ENCODE measurements around the gene NRM. TPM values are rescaled to one million over a fixed set of nuclear protein-coding genes. Genes with fewer than 3 reads are reported as not detected.

Gene NRM
- total and polyA plus RNA-seq, 2 of the 13 experiments (the other 11 are each of a cell fraction or from before 2014, with no cell fraction given), result 12.5 to 16.0 TPM

DNA sequence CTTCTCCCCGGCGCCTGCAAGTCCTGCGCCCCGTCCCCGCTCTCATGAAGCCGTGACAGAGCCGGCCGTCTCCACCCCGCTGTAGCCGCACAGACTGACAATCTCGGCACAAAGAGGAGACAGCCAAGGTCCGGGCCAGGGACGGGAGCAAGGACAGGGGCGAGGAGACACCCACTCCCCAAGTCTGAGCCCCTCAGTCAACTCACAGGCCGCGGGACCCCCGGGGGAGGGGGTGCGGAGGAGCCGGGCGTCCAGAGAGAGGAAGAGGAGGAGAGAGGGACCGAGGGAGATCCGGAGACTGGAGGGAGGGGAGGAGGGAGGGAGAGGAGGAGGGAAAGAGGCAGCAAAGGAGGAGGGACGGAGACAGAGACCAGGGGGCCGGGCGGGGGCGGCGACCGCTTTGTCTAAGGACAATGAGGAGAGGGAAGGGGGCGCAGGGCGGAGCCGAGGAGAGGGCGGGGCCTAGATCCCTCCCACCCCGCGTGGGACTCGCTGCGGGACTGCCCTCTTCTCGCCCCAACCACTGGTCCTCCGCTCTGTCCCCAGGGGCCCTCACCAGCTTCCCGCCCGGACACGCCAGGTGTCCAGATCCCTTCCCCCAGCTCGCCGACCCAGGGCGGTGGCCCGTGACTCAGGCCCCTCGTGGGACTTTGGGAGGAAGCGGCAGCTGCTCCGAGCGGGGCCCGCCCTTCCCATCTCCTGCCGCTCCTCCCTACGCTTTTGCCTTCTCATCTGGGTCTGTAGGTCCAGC lies 3.7 kb downstream of the NRM start (continued):
- TF ChIP-seq, protein P1, sequence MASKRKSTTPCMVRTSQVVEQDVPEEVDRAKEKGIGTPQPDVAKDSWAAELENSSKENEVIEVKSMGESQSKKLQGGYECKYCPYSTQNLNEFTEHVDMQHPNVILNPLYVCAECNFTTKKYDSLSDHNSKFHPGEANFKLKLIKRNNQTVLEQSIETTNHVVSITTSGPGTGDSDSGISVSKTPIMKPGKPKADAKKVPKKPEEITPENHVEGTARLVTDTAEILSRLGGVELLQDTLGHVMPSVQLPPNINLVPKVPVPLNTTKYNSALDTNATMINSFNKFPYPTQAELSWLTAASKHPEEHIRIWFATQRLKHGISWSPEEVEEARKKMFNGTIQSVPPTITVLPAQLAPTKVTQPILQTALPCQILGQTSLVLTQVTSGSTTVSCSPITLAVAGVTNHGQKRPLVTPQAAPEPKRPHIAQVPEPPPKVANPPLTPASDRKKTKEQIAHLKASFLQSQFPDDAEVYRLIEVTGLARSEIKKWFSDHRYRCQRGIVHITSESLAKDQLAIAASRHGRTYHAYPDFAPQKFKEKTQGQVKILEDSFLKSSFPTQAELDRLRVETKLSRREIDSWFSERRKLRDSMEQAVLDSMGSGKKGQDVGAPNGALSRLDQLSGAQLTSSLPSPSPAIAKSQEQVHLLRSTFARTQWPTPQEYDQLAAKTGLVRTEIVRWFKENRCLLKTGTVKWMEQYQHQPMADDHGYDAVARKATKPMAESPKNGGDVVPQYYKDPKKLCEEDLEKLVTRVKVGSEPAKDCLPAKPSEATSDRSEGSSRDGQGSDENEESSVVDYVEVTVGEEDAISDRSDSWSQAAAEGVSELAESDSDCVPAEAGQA (IDR thresholded peaks at IDR 0.05; ENCODE audit: low read depth), result no peak
- TF ChIP-seq, protein P1 (CRISPR knock-in tag; IDR thresholded peaks at IDR 0.05; ENCODE audit: borderline replicate concordance), result no peak
- 0 out of 2 replicates have a peak, but pooled peaks have one; percentile 9 for TF ChIP-seq KLF9 (CRISPR knock-in tag; IDR thresholded peaks at IDR 0.05; ENCODE audit: low read depth)
- no peak for TF ChIP-seq TCF12 (IDR thresholded peaks at IDR 0.05)
- TF ChIP-seq TCF12 (CRISPR knock-in tag; IDR thresholded peaks at IDR 0.05), result peak; percentile 46; the same call in 1 of the 2 replicates
- TF ChIP-seq CCDC6 (CRISPR knock-in tag; IDR thresholded peaks at IDR 0.05), result peak; percentile 49; the same call in 1 of the 2 replicates
- 0 out of 2 replicates have a peak, but pooled peaks have one; percentile 20 for TF ChIP-seq KMT2B (CRISPR knock-in tag; IDR thresholded peaks at IDR 0.05)
- TF ChIP-seq, protein P2, sequence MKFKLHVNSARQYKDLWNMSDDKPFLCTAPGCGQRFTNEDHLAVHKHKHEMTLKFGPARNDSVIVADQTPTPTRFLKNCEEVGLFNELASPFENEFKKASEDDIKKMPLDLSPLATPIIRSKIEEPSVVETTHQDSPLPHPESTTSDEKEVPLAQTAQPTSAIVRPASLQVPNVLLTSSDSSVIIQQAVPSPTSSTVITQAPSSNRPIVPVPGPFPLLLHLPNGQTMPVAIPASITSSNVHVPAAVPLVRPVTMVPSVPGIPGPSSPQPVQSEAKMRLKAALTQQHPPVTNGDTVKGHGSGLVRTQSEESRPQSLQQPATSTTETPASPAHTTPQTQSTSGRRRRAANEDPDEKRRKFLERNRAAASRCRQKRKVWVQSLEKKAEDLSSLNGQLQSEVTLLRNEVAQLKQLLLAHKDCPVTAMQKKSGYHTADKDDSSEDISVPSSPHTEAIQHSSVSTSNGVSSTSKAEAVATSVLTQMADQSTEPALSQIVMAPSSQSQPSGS (CRISPR knock-in tag; IDR thresholded peaks at IDR 0.05), result peak; percentile 58; the same call in 1 of the 2 replicates
- 0 out of 2 replicates have a peak, but pooled peaks have one; percentile 16 for TF ChIP-seq BHLHE40 (IDR thresholded peaks at IDR 0.05; ENCODE audit: low read length)
- TF ChIP-seq, protein P3, sequence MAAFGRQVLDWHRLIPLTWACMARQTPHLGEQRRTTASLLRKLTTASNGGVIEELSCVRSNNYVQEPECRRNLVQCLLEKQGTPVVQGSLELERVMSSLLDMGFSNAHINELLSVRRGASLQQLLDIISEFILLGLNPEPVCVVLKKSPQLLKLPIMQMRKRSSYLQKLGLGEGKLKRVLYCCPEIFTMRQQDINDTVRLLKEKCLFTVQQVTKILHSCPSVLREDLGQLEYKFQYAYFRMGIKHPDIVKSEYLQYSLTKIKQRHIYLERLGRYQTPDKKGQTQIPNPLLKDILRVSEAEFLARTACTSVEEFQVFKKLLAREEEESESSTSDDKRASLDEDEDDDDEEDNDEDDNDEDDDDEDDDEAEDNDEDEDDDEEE (CRISPR knock-in tag; IDR thresholded peaks at IDR 0.05), result no peak
- TF ChIP-seq, protein P4, sequence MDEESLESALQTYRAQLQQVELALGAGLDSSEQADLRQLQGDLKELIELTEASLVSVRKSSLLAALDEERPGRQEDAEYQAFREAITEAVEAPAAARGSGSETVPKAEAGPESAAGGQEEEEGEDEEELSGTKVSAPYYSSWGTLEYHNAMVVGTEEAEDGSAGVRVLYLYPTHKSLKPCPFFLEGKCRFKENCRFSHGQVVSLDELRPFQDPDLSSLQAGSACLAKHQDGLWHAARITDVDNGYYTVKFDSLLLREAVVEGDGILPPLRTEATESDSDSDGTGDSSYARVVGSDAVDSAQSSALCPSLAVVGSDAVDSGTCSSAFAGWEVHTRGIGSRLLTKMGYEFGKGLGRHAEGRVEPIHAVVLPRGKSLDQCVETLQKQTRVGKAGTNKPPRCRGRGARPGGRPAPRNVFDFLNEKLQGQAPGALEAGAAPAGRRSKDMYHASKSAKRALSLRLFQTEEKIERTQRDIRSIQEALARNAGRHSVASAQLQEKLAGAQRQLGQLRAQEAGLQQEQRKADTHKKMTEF (CRISPR knock-in tag; IDR thresholded peaks at IDR 0.05), result peak; percentile 68; the same call in 1 of the 2 replicates
- TF ChIP-seq SNAI1 (CRISPR knock-in tag; IDR thresholded peaks at IDR 0.05; ENCODE audit: borderline replicate concordance), result peak; percentile 78; the same call in 1 of the 2 replicates
- TF ChIP-seq SUZ12 (IDR thresholded peaks at IDR 0.05; ENCODE audit: low read depth, low read length), result no peak
- TF ChIP-seq, protein P5, sequence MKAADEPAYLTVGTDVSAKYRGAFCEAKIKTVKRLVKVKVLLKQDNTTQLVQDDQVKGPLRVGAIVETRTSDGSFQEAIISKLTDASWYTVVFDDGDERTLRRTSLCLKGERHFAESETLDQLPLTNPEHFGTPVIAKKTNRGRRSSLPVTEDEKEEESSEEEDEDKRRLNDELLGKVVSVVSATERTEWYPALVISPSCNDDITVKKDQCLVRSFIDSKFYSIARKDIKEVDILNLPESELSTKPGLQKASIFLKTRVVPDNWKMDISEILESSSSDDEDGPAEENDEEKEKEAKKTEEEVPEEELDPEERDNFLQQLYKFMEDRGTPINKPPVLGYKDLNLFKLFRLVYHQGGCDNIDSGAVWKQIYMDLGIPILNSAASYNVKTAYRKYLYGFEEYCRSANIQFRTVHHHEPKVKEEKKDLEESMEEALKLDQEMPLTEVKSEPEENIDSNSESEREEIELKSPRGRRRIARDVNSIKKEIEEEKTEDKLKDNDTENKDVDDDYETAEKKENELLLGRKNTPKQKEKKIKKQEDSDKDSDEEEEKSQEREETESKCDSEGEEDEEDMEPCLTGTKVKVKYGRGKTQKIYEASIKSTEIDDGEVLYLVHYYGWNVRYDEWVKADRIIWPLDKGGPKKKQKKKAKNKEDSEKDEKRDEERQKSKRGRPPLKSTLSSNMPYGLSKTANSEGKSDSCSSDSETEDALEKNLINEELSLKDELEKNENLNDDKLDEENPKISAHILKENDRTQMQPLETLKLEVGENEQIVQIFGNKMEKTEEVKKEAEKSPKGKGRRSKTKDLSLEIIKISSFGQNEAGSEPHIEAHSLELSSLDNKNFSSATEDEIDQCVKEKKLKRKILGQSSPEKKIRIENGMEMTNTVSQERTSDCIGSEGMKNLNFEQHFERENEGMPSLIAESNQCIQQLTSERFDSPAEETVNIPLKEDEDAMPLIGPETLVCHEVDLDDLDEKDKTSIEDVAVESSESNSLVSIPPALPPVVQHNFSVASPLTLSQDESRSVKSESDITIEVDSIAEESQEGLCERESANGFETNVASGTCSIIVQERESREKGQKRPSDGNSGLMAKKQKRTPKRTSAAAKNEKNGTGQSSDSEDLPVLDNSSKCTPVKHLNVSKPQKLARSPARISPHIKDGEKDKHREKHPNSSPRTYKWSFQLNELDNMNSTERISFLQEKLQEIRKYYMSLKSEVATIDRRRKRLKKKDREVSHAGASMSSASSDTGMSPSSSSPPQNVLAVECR (CRISPR knock-in tag; IDR thresholded peaks at IDR 0.05; ENCODE audit: borderline replicate concordance), result peak; percentile 61

All from HepG2 (cell line).